GM21723 (cell line): ENCODE results near the gene LDLRAD4.

Experiments
- ATAC-seq: cut with Tn5 transposase; IDR thresholded peaks from one replicate; pipeline ENCODE4 v1.9.1; 2021; ENCODE audit warnings: mild to moderate bottlenecking, moderate library complexity; ENCODE audit not compliant: unreplicated experiment

Gene LDLRAD4

DNA sequence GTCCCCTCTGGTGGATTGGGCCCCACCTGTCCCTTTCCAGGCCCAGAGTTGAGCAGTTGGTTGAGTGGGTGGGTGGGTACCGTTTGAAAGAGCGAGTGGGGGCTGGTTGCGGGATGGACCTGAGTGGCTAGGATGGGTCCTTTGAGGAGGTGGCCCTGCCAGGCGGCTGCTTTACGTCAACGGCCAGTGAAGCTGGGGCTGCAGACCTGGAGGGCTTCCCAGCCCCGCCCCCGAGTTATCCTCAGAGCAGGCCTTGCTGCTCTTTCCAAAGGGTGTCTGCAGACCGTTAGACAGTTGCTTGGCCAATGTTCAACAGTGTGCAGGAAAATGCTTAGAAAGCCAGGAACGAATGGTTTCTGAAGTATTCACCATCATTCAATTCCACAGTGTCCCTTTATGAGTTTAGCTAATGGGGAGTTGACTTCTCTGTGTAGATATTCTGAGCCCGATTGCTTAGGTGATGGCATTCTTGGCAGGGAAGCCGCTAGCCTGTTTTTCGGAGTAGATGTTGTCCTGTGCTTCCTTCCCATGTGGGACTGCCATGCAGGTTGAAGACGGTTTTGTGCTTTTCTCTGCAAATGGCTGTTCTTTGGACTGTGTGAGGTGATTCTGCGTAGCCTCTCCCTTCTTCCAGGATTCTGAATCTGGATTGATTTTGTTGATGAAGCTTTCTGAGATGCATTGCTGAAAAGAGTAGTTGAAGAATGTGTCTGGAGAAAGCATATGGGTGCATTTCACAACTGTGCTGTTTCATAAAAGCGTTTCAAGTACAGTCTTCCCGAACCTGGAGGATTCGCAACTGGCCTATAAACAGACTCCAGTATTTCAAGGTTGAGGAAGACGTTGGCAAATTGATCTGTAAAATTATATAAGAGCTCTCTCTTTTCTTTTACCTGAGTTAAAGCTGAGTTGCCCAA, 45.8 kb downstream of the LDLRAD4 start:
- ATAC-seq: no peak

- ATAC-seq: no peak
These were observed 46.7 kb downstream of the LDLRAD4 start for GRCh38 chr18:13265008-13265910.

DNA sequence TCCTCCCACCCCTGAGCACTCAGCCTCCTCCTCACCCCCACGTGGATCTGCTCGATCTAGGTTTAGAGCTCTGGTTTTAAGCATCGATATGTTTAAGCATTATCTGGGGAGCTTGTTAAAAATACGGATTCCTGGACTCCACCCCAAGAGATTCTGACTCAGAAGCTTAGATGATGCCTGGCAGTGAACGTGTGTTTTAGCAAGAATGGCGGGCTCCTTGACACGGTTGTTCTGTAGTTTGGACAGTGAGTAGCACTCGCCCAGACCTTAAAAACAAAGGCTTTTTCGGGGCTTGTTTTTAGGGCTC, 47.3 kb downstream of the LDLRAD4 start:
- ATAC-seq: no peak

DNA sequence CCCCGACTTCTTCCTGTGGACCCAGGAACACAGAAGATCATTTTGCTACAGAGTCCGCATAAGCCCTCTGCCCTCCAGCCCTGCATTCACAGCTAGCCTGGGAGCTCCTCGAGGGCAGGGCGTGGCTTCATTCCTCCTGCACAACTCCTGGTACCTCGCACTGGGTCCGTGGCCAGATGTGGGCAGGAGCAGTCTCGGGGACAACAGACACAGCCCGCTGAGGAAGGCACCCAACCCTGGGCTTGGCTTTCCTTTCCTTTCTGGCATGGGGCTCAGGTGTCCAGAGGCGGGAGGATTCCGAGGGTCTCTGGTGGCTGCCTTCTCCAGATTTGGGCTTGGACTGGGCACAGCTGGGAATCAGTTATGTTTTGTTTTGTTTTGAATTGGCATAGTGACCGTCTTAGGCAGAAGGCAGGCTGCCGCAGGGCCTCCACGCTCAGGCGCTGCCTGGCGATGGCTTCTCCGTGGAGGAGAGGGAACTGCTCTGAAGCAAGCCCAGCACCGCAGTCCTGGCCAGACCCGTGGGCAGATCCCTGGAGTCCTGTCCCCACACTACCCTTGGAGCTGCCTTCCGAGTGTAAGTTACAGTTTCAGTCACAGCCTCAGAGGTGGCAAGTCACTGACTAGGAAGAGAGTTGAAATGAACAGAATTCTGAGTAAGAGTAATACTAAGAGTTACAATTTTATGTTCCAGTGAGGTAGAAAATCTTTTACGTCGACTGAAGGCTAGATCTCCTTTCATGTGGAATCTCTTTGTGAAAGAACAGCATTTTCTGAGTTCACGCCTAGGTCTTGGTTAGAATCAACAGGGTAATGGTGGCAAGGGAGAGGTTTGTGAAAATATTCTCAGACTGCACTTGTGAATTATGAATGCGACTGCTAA, 47.9 kb downstream of the LDLRAD4 start:
- no peak for ATAC-seq

DNA sequence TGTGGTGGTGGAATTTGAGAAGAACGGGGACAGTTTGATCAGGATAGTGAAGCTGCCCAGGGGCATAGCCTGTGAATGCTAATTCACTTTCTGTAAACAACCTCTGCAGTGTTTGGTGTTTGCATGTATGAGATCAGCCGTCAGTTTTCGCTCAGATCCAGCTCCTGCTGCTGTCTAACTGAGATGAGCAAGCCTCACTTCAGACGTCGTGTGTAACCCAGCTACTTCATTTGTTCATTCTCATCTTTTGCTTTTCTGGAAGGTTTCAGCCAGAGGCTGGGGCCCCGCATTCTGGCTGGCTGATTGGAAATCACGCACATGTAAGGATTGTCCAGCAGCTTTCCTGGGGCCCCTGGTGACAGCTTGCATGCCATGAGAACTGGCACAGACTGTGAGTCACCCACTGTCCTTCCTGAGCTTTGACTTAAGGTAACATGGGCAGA, 48.9 kb downstream of the LDLRAD4 start:
- ATAC-seq: no peak

- ATAC-seq: no peak
These were observed 49.8 kb downstream of the LDLRAD4 start for GRCh38 chr18:13268158-13269012.

- no peak for ATAC-seq
These were observed 50.4 kb downstream of the LDLRAD4 start for GRCh38 chr18:13269013-13269280.

- ATAC-seq: no peak
These were observed 51.0 kb downstream of the LDLRAD4 start for GRCh38 chr18:13269521-13270011.

- ATAC-seq: no peak
These were observed 51.8 kb downstream of the LDLRAD4 start for GRCh38 chr18:13270279-13270855.

DNA sequence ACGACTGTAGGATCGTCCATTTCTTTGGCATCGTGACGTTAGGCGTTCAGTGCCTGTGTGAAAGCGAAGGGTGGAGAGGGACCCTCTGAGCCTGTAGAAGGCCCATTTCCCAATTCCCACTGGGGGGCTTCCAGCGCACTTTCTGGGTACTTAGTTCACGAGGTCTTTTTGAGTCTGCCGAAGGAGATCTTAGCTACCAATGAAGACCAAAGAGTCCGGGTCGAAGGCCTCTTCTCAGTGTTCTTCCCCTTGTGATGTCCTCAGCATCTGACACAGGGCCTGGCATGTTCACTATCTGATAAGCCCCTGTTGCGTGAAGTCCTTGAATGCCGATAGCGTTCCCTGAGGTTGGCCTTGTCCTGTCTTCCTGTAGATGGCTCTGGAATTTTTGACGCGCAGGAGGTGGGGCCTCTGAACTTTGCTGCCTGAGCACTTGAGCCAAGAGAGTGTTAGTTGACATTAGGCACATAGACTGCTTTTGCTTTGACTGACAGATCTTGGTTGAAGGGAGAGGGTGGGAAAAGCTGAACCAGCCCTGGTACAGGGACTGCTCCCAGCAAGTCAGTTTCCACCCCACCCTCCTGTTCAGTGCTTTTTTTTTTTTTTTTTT, 52.8 kb downstream of the LDLRAD4 start:
- no peak for ATAC-seq

GRCh38 chr18:13272416-13272815, 53.9 kb downstream of the LDLRAD4 start:
- ATAC-seq: no peak

GRCh38 chr18:13273800-13274199, 55.2 kb downstream of the LDLRAD4 start:
- ATAC-seq: no peak

DNA sequence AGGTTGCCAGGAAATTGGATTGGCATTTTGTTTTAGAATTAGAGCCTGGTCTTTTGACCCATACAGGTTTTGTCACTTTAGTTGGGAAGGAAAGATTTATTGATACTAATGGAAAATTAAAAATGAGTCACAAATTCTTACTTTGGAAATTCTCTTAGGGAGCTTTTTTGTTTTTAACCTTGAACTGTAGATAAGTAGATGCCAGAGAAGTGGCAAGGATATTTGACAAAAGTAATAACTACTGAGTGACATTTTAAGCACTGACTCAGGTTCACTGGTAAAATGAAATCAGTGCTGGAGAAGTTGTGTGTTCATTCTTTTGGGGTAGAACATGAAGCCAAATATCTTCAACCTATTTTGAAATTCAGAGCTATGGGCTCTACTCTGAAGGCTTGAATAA, 56.5 kb downstream of the LDLRAD4 start:
- ATAC-seq: no peak

- ATAC-seq: no peak
These were observed 58.3 kb downstream of the LDLRAD4 start for GRCh38 chr18:13276530-13277520.

DNA sequence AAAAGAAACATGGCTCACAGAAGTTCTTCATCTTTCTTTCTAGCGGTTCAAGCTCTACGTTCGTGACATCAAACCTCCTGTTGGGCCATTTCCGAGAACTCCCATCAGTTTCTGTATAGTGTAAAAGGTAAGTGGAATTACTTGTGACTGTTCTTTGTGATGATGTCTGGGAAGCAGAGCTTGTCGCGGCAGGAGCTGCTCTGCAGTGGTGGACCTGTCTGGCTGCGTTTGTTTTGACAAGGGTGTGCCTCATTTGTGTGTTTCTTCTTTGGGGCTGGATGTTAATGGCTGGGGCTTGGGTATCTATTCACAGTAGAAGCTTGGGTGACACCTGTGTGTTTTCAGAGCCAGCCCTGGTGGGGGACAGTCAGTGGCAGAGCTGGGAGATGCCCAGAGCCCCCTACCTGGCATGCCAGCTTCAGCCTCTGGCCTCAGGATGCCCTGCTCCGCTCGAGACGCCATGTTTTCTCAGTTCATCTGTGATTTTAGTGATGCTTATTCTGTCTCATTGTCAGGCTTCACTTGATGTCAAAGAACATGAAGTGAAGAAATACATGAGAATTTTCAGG, 59.6 kb downstream of the LDLRAD4 start:
- no peak for ATAC-seq

DNA sequence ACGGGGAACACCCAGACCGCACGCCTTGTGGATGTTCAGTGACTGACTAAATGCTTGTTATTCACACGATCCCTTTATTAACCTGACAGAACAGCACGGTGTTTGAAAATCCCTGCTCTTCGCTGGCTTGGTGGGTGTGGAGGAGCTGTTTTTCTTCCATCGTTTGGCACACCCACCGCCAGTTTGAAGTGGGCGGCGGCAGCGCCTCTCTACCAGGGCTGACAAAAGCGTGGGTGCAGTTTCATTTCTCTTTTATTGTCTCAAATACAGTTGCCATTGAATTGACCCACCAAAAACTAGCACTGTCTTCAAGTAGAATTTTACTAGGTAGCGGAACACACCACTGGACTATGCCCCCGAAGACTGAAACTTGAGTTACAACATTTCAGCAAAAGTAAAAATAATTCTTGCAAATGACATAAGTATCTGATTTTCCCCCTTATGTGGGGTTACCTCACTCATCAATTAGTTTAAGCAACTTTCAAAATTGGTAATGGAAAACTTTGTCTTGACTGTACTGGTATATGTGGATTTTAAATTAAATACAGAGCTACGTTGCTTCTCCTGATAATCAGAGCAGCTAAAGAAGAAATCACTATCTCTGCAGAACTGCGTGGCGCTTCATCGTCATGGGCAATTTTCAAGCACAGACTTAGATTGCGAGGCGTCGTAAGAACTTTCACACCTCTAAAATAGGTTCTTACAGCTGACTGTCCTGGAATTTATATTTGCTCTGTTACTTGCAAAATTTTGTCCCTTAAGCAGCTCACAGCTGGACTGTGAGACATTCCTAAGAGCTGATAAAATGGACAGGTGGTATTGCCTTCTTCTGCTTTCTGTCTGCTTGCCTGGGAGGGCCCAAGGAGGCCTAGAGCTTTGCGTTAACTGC, 60.9 kb downstream of the LDLRAD4 start:
- ATAC-seq: no peak
